ENCODE measurements around the gene POSTN.

The POSTN gene

DNA sequence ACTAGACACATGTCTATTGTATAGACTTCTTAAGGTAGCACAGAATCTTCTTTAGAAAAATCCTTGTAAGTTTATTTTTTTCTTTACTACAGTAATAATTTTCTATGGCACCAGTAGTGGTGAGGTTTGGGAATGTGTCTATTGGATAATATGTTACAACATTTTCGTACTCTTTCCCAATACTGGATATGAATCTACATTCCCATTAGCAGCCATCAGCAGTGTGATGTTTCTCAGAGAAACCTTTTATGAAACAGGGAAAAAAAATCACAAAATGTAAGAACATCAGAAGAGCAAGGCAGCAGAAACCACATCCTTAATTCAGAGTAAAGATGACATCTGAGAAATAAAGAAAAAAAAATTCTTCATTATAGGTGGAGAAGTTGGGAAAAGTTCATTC, 83.3 kb downstream of the POSTN start:
- no peak for DNase-seq (ENCODE audit: low read depth, low spot score)
